HUES6 (cell line): ENCODE data around the gene ZFR.
"Not testable (repeated sequence)": the region's sequence is repeated elsewhere in the genome, so short reads cannot be mapped to it uniquely, and the experiment has no call there.

Experiments used
- H3K27ac ChIP-seq: 2 replicates; pipeline ENCODE4 v1.7.0; 2013; ENCODE audit warnings: low read depth, mild to moderate bottlenecking, low read length, inconsistent platforms
- H3K27me3 ChIP-seq: 2 replicates; pipeline ENCODE4 v1.6.1; 2013; ENCODE audit warnings: low read length; ENCODE audit not compliant: control insufficient read depth, insufficient read depth
- H3K36me3 ChIP-seq: 2 replicates; pipeline ENCODE4 v1.6.1; 2013; ENCODE audit warnings: low read length; ENCODE audit not compliant: control insufficient read depth, insufficient read depth
- H3K4me1 ChIP-seq: 2 replicates; pipeline ENCODE4 v1.6.1; 2013; ENCODE audit warnings: low read length; ENCODE audit not compliant: control insufficient read depth, insufficient read depth
- H3K4me3 ChIP-seq: 2 replicates; pipeline ENCODE4 v1.5.1; 2013; ENCODE audit warnings: low read depth, low read length
- H3K9ac ChIP-seq: one replicate; pipeline ENCODE4 v1.6.1; 2013; ENCODE audit warnings: mild to moderate bottlenecking, low read length
- H3K9me3 ChIP-seq: 2 replicates; pipeline ENCODE4 v1.6.1; 2013; ENCODE audit warnings: low read depth, low read length; ENCODE audit not compliant: control insufficient read depth, insufficient read depth

Gene ZFR

DNA sequence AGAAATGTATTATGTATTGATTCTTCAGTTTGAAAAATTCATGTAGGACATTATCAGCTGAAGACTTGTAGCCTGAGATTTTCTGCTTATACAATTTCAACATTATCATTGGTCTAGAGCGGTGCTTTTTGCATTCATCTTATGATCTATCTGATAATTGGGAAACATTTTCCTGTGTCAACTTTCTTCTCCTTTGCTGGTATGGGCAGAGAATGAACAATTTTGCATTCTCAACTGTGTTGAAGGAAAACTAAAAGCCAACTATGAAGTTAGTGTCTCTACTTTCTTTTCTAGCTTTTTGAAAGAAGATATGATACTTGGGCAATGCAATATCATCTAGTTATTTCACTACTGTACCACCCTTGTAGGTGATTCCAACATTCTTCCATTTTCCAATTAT lies 10.3 kb downstream of the ZFR start:
- Histone ChIP-seq H3K27me3 (no peaks in the 10 kb centered on the region), H3K27ac (no peak overlapping the region), H3K9ac (no peak overlapping the region), H3K36me3 (peaks cover 14% of the 10 kb centered on the region; the same call in 1 of the 2 replicates), H3K4me1 (no peaks in the 10 kb centered on the region), H3K4me3 (no peak overlapping the region), H3K9me3 (peaks cover 2% of the 10 kb centered on the region; the same call in 1 of the 2 replicates)

DNA sequence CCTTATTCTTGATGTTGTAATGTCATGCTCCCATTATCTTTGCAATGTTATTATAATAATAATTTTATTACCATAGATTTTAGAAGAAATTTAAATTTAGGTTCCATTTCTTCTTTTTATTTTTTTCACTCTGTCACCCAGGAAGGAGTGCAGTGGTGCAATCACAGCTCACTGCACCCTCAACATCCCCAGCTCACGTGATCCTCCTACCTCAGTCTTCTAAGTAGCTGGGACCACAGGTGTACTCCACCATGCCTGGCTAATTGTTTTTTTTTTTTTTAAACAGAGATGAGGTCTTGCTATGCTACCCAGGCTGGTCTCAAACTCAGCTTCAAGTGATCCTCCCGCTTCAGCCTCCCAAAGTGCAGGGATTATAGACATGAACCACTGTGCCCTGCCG lies 11.9 kb downstream of the ZFR start:
- H3K9ac ChIP-seq = no peak overlapping the region
- H3K4me1 ChIP-seq = no peaks in the 10 kb centered on the region
- no peaks in the 10 kb centered on the region for H3K27me3 ChIP-seq
- H3K4me3 ChIP-seq = no peak overlapping the region
- H3K9me3 ChIP-seq = peaks cover 8% of the 10 kb centered on the region; the same call in 1 of the 2 replicates
- H3K27ac ChIP-seq = no peak overlapping the region
- H3K36me3 ChIP-seq = peaks cover 25% of the 10 kb centered on the region

DNA sequence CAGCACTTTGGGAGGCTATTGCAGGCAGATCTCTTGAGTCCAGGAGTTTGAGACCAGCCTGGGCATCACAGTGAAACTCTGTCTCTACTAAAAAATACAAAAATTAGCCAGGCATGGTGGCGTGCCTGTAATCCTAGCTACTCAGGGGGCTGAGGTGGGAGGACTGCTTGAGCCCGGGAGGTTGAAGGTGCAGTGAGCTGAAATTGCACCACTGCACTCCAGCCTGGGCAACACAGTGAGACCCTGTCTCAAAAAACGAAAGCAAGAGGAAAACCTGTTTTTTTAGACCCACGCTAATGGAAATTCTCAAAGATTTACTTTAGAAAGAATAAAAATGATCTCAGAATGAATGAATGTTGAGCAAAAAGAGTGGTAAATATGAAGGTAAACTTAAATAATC lies 13.7 kb downstream of the ZFR start:
- not testable (repeated sequence) for H3K4me3 ChIP-seq, H3K9ac ChIP-seq, H3K27me3 ChIP-seq, H3K27ac ChIP-seq, H3K4me1 ChIP-seq
- Histone ChIP-seq H3K36me3 (peaks cover 38% of the 10 kb centered on the region), H3K9me3 (peaks cover 22% of the 10 kb centered on the region)

DNA sequence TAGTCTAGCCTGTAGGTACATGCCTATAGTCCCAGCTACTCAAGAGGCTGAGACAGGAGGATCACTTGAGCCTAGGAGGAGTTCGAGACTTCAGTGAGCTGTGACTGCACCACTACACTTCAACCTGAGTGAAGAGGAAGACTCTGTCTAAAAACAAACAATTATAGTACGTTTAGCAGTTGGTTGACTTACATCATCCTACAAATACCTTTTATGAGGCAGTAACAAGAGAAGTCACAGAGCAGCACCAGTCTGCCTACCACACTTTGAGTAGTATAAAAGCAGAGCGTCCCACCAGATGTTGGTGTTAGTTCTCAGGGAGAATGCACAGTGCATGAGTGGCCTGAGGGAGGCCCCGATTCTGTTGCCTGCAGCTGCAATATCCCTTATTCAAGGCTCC lies 16.1 kb downstream of the ZFR start:
- H3K36me3 ChIP-seq = peaks cover 34% of the 10 kb centered on the region
- no peaks in the 10 kb centered on the region for H3K4me1 ChIP-seq
- H3K9me3 ChIP-seq = peaks cover 22% of the 10 kb centered on the region
- H3K4me3 ChIP-seq = no peak overlapping the region
- H3K27ac ChIP-seq = no peak overlapping the region
- H3K27me3 ChIP-seq = no peaks in the 10 kb centered on the region
- H3K9ac ChIP-seq = no peak overlapping the region

DNA sequence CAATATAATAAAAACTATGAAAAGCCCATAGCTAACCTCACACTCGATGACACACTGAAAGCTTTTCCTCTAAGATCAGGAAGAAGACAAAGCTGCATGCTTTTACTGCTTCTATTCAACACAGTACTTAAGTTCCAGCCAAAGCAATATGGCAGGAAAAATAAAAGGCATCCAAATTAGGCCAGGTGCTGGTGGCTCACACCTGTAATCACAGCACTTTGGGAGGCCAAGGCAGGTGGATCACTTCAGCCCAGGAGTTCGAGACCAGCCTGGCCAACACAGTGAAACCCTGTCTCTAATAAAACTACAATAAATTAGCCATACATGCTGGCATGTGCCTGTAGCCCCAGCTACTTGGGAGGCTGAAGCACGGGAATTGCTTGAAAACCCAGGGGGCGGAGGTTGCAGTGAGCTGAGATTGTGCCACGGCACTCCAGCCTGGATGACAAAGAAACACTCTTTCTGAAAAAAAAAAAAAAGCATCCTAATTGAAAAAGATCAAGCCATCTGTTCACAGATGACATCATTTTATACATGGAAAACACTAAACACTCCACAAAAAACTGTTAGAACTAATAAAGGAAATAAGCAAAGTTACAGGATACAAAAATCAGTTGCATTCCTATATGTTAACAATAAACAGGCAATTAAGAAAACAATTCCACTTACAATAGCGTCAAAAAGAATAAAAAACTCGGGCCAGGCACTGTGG lies 17.9 kb downstream of the ZFR start:
- Histone ChIP-seq H3K4me1 (no peaks in the 10 kb centered on the region), H3K27ac (no peak overlapping the region), H3K4me3 (no peak overlapping the region), H3K36me3 (peaks cover 29% of the 10 kb centered on the region), H3K27me3 (no peaks in the 10 kb centered on the region), H3K9me3 (peaks cover 22% of the 10 kb centered on the region), H3K9ac (no peak overlapping the region)

DNA sequence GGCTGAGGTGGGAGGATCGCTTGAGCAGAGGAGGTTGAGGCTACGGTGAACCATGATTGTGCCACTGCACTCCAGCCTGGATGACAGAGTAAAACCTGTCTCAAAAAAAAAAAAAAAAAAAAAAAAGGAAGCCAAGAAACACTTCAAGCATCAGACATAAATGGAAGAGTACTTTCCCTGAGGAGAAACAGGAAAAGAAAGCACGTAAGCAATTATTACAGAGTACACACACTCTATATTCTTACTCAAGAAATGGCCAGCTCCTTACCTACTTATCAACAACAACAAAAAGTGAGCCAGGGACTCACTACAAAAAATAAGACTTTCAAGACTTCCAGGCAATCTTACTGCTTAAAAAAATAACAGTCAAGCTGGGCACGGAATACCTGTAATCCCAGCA lies 21.8 kb downstream of the ZFR start:
- no peak overlapping the region for H3K4me3 ChIP-seq
- H3K36me3 ChIP-seq = peaks cover 32% of the 10 kb centered on the region
- peaks cover 5% of the 10 kb centered on the region; the same call in 1 of the 2 replicates for H3K4me1 ChIP-seq
- peaks cover 14% of the 10 kb centered on the region for H3K9me3 ChIP-seq
- no peak overlapping the region for H3K9ac ChIP-seq
- H3K27me3 ChIP-seq = no peaks in the 10 kb centered on the region
- H3K27ac ChIP-seq = no peak overlapping the region

DNA sequence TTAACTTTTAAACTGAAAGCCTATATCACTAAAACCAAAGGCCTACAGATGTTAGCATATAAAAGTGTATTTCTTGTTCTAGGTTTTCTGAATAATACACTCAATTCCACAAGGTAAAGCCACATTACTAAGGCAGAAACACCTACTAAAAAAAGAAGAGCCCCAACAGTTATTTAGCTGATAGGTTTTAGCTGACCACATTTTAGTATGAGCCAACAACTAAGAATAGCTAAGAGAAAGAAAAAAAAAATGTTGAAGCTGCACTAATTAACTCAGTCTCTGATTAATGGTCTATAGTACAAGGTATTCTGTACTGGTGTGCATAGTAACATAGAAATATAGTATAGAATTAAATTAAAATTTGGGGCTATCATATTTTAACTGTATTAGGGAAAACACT lies 23.5 kb downstream of the ZFR start:
- Histone ChIP-seq H3K4me1 (peaks cover 5% of the 10 kb centered on the region; the same call in 1 of the 2 replicates), H3K9ac (no peak overlapping the region), H3K4me3 (no peak overlapping the region), H3K27ac (no peak overlapping the region), H3K36me3 (peaks cover 28% of the 10 kb centered on the region), H3K27me3 (no peaks in the 10 kb centered on the region), H3K9me3 (peaks cover 1% of the 10 kb centered on the region; the same call in 1 of the 2 replicates)

DNA sequence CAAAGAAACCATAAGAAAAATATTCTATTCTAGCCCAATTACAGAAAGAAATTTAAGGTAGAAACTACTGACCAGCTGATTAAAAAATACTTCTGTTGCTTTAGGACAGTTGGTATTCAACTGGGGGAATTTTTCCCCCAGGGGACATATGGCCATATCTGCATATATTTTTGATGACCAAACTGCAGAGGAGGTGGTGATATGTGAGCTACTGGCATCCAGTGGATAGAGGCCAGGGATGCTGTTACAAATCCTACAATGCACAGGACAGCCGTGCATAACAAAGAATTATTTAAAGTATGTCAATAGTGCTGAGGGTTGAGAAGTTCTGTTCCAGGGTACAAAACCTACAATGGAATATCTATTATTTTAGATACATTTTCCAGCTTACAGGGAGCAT lies 24.0 kb downstream of the ZFR start:
- H3K4me3 ChIP-seq = no peak overlapping the region
- H3K9ac ChIP-seq = no peak overlapping the region
- H3K27me3 ChIP-seq = no peaks in the 10 kb centered on the region
- no peaks in the 10 kb centered on the region for H3K9me3 ChIP-seq
- no peak overlapping the region for H3K27ac ChIP-seq
- peaks cover 5% of the 10 kb centered on the region; the same call in 1 of the 2 replicates for H3K4me1 ChIP-seq
- peaks cover 33% of the 10 kb centered on the region for H3K36me3 ChIP-seq

DNA sequence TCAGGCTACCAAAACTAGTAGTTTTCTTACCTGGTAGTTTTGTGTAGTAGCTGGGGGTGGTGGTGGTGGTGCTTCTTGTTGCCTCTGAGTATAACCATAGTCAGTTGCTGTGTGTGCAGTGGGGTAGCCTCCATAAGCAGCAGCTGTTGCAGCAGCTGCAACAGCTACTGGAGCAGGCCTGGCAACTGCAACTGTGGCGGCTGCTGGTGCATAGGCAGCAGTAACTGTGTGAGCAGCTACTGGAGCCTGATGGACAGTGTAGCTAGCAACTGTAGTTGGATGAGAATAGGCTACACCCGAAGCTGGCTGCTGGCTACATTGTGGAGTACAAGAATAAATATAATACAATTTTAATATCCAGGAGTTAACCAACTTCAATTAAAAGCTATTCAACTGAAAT lies 24.7 kb downstream of the ZFR start:
- Histone ChIP-seq H3K4me3 (no peak overlapping the region), H3K4me1 (peaks cover 5% of the 10 kb centered on the region; the same call in 1 of the 2 replicates), H3K9ac (no peak overlapping the region), H3K36me3 (peaks cover 40% of the 10 kb centered on the region), H3K9me3 (no peaks in the 10 kb centered on the region), H3K27me3 (no peaks in the 10 kb centered on the region), H3K27ac (no peak overlapping the region)

DNA sequence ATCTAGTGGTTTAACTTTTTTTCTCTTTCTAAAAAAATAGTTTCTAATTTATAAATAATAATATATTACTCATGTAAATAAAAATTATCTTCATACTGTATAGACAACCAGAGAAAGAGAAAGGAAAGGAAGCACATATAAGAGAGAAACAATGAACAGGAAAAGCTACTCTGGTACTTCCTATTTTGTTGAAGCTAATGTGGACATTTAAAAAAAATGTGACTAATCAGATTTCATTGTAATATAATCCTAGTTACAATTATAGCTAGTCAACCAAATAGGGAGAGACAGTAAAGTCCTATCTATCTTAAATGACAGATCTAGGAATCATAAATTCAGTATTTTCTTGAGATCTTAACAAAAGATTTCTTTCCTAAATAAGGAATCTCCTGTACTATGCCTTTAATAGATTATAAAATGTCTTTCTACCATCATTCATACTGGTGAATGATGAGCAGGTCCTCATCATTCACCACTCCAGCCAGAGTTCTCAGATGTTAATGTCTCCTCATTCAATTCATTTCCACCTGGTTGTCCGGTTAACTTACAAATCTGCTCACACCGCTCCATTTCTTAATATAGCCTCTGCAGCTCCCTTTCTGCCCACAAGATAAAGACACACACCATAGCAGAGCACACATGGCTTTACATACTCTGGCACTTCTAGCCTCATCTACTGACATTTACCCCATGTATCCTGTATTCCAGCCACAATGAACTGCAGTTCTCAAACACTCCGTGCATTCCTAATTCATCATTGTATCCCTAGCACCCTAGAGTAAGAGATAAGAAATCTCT lies 30.9 kb downstream of the ZFR start:
- H3K9me3 ChIP-seq = no peaks in the 10 kb centered on the region
- no peak overlapping the region for H3K27ac ChIP-seq
- no peak overlapping the region for H3K4me3 ChIP-seq
- H3K27me3 ChIP-seq = no peaks in the 10 kb centered on the region
- peaks cover 81% of the 10 kb centered on the region for H3K36me3 ChIP-seq
- H3K4me1 ChIP-seq = no peaks in the 10 kb centered on the region
- H3K9ac ChIP-seq = no peak overlapping the region

DNA sequence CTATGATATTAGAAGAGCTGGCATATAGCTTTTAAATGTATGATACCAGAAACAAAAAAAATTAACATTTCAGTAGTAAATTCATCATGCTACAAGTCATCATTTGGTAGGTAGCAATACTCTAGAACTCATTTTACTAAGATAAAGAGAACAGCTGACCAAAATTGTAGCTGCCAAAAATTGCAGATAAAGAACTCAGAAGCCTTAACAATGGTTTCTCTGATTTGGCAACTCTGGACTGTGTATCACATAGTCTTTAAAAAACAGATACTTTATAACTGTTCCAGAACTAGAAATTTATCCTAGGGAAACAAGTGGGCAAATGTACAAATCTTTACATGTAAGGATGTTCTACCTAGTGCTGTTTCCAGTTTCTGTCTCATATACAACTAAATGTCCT lies 33.9 kb downstream of the ZFR start:
- no peak overlapping the region for H3K27ac ChIP-seq
- no peak overlapping the region for H3K9ac ChIP-seq
- H3K27me3 ChIP-seq = no peaks in the 10 kb centered on the region
- no peak overlapping the region for H3K4me3 ChIP-seq
- no peaks in the 10 kb centered on the region for H3K9me3 ChIP-seq
- peaks cover 92% of the 10 kb centered on the region for H3K36me3 ChIP-seq
- H3K4me1 ChIP-seq = no peaks in the 10 kb centered on the region
